HG03196 (cell line): ENCODE results near the gene METTL13.

Source experiments
- ATAC-seq: cut with Tn5 transposase; IDR thresholded peaks from one replicate; pipeline ENCODE4 v1.9.1; 2021; ENCODE audit not compliant: unreplicated experiment

The METTL13 gene

DNA sequence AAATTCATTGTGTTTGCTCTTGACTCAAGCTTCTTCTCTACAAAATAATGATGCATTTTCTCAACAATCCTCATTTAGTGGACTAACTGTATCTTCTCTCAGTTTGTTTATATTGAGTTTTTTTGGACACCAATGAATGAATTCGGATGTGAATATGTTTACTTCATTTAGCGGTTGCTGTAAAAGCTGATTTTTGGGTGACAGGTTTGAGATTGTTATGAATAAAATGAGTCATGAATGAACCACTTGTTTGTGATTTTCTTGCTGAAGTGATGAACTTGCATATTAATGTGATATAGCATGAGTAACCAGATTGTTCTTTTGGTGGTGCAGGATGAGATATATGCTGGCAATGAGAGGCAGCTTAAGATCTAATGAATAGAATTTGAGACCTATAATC, 62.9 kb downstream of the METTL13 start:
- no peak for ATAC-seq

DNA sequence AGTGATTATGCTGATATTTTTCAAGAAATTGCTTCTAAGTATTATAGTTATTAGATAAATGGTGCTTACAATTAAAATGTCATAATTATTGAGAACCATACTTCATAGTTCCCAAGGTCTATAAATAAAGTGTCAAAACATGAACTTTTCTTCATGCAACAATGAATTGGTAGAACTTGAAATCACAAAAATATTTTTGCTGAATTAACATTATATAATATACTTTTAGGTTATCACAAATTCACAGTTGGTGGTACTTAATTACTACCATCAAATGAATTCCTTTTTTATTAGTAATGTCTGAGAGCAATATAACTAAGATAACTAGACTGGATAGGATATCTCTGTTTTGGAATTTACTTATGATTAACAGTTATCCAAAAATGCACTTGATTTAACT, 64.5 kb downstream of the METTL13 start:
- ATAC-seq: no peak
